PC-3 (cell line): ENCODE results near the gene ABLIM3. TPM values are rescaled to one million over a fixed set of nuclear protein-coding genes. Genes with fewer than 3 reads are reported as not detected.

Source experiments
- ATAC-seq: fragments of 200-7000 bp; cut with Tn5 transposase; 2 replicates; pipeline ENCODE4 v1.9.1; 2020; ENCODE audit warnings: mild to moderate bottlenecking, moderate library complexity
- BruUV-seq: library from RNA; stranded (reverse); fragments of 400-500 nt; replicated peaks from 2 replicates; lab custom pipeline; 2021; lab: Mats Ljungman, UMichigan
- CTCF ChIA-PET: fragments of 300-600 bp; sonication (Branson Sonifier 250); formaldehyde crosslinking; loops from one replicate; lab custom pipeline; 2022; ENCODE audit warnings: antibody characterized with exemption; lab: Charles Lee
- POLR2A ChIA-PET: fragments of 300-600 bp; sonication (Branson Sonifier 250); formaldehyde crosslinking; loops from one replicate; lab custom pipeline; 2022; ENCODE audit warnings: antibody characterized with exemption; ENCODE audit not compliant: unreplicated experiment; lab: Charles Lee
- DNase-seq: peaks from one replicate; pipeline ENCODE4 v3.0.0-alpha.2; 2015
- H2AFZ ChIP-seq: fragments of 300-600 bp; sonication (generic); 2 replicates; pipeline ENCODE4 v1.6.0; 2016; ENCODE audit warnings: antibody characterized with exemption, low read length
- H3F3A ChIP-seq: fragments of 300-600 bp; sonication (generic); one replicate; pipeline ENCODE4 v1.6.0; 2017; ENCODE audit warnings: antibody characterized with exemption, low read length, control low read depth, mild to moderate bottlenecking; ENCODE audit not compliant: unreplicated experiment
- H3K27ac ChIP-seq: fragments of 300-600 bp; sonication (generic); 2 replicates; pipeline ENCODE4 v1.5.1; 2016; ENCODE audit warnings: mild to moderate bottlenecking, low read length
- H3K27me3 ChIP-seq: fragments of 300-600 bp; sonication (generic); 2 replicates; pipeline ENCODE4 v1.6.1; 2016; ENCODE audit warnings: low read length, mixed read lengths
- H3K36me3 ChIP-seq: fragments of 300-600 bp; sonication (generic); 2 replicates; pipeline ENCODE4 v1.6.1; 2016; ENCODE audit warnings: low read depth, mixed run types, low read length, mixed read lengths
- H3K4me1 ChIP-seq: fragments of 300-600 bp; sonication (generic); 2 replicates; pipeline ENCODE4 v1.5.1; 2016; ENCODE audit warnings: low read length; ENCODE audit not compliant: insufficient read depth
- H3K4me2 ChIP-seq: fragments of 300-600 bp; sonication (generic); 2 replicates; pipeline ENCODE4 v1.6.0; 2016; ENCODE audit warnings: low read length
- H3K4me3 ChIP-seq: fragments of 300-600 bp; sonication (generic); 2 replicates; pipeline ENCODE4 v1.5.1; 2016; ENCODE audit warnings: mild to moderate bottlenecking, low read length, mixed read lengths
- H3K79me2 ChIP-seq: fragments of 300-600 bp; sonication (generic); 2 replicates; pipeline ENCODE4 v1.6.1; 2017; ENCODE audit warnings: low read length, mixed read lengths
- H3K9ac ChIP-seq: fragments of 300-600 bp; sonication (generic); 2 replicates; pipeline ENCODE4 v1.6.0; 2016; ENCODE audit warnings: mild to moderate bottlenecking, low read length
- H3K9me2 ChIP-seq: fragments of 300-600 bp; sonication (generic); replicated peaks from 2 replicates; pipeline ENCODE4 v1.6.1; 2016; ENCODE audit warnings: mixed run types, low read length, mixed read lengths
- H3K9me3 ChIP-seq: fragments of 300-600 bp; sonication (generic); 2 replicates; pipeline ENCODE4 v1.6.1; 2016; ENCODE audit warnings: low read length, mixed read lengths
- H4K20me1 ChIP-seq: fragments of 300-600 bp; sonication (generic); 2 replicates; pipeline ENCODE4 v1.6.1; 2016; ENCODE audit warnings: low read length, mixed read lengths
- CTCF ChIP-seq: fragments of 300-600 bp; sonication (generic); conservative IDR thresholded peaks from 2 replicates; pipeline ENCODE4 v1.5.1; 2017; ENCODE audit warnings: antibody characterized with exemption, low read depth, mild to moderate bottlenecking, low read length
- EZH2 ChIP-seq: fragments of 300-600 bp; sonication (generic); IDR thresholded peaks from one replicate; pipeline ENCODE4 v1.6.1; 2017; ENCODE audit warnings: antibody characterized with exemption, mild to moderate bottlenecking, low read length; ENCODE audit not compliant: unreplicated experiment
- EZH2phosphoT487 ChIP-seq: fragments of 300-600 bp; sonication (generic); IDR thresholded peaks from 2 replicates; pipeline ENCODE4 v1.6.1; 2018; ENCODE audit warnings: mild to moderate bottlenecking, antibody characterized with exemption, low read length, borderline replicate concordance
- intact Hi-C: fragments of 100-400 bp; cut with micrococcal nuclease; formaldehyde crosslinking; loops from 2 replicates; pipeline ENCODE4 v1.9.0; 2023
- total RNA-seq: library from RNA; depleted of rRNA; stranded (reverse); fragments of >200 nt; gene quantifications from 2 replicates; pipeline ENCODE4 v1.2.3, GENCODE V29; 2014

Gene ABLIM3
- total RNA-seq, 1 experiment from 2014 or later = 43.6 TPM

- no peak for ATAC-seq
- H4K20me1 ChIP-seq = no peaks in the 10 kb centered on the region
- H3K9me2 ChIP-seq = no peaks in the 10 kb centered on the region
- no peaks in the 10 kb centered on the region for H3F3A ChIP-seq
- no peak overlapping the region for H2AFZ ChIP-seq
- no peaks in the 10 kb centered on the region for H3K4me1 ChIP-seq
- no peaks in the 10 kb centered on the region for H3K36me3 ChIP-seq
- ChIA-PET CTCF (interaction anchor here (0.9 kb wide), 1 partner anchor 136 kb away, joined by 3 read pairs; no protein-coding TSS in a partner anchor), POLR2A (interaction anchor here (0.6 kb wide), 1 partner anchor 706 kb away, joined by 3 read pairs; no protein-coding TSS in a partner anchor)
- no peak overlapping the region for H3K27ac ChIP-seq
- DNase-seq = no peak
- no peak overlapping the region for H3K9ac ChIP-seq
- no peak overlapping the region for H3K4me2 ChIP-seq
- no peaks in the 10 kb centered on the region for H3K27me3 ChIP-seq
- TF ChIP-seq EZH2 (no peak), CTCF (no peak), EZH2phosphoT487 (no peak)
- intact Hi-C loops = loop anchor here (10.0 kb wide), 1 partner anchor 64 kb away; no protein-coding TSS in a partner anchor
- no peaks in the 10 kb centered on the region for H3K9me3 ChIP-seq
- no peak overlapping the region for H3K4me3 ChIP-seq
- no peaks in the 10 kb centered on the region for H3K79me2 ChIP-seq
- no TSS peak for BruUV-seq
Observed at GRCh38 chr5:149261246-149261645, 120.0 kb downstream of the ABLIM3 start.

GRCh38 chr5:149262315-149262714 is 121.0 kb downstream of the ABLIM3 start:
- Histone ChIP-seq H3K36me3 (no peaks in the 10 kb centered on the region), H3F3A (no peaks in the 10 kb centered on the region), H3K4me1 (peaks cover 6% of the 10 kb centered on the region), H3K9me2 (no peaks in the 10 kb centered on the region), H3K4me3 (no peak overlapping the region), H3K9ac (no peak overlapping the region), H3K79me2 (no peaks in the 10 kb centered on the region), H3K9me3 (no peaks in the 10 kb centered on the region), H3K4me2 (no peak overlapping the region), H4K20me1 (no peaks in the 10 kb centered on the region), H3K27me3 (no peaks in the 10 kb centered on the region), H3K27ac (no peak overlapping the region), H2AFZ (no peak overlapping the region)
- ChIA-PET POLR2A (no interaction called here), CTCF (no interaction called here)
- no TSS peak for BruUV-seq
- DNase-seq = no peak
- TF ChIP-seq EZH2 = no peak
- intact Hi-C loops = loop anchor here (10.0 kb wide), 1 partner anchor 62 kb away; no protein-coding TSS in a partner anchor
- ATAC-seq = no peak

- POLR2A ChIA-PET = no interaction called here
Observed at GRCh38 chr5:149264439-149265067, 123.3 kb downstream of the ABLIM3 start.

More at GRCh38 chr5:149264439-149265067, 123.3 kb downstream of the ABLIM3 start:
- TF ChIP-seq EZH2phosphoT487 (no peak), CTCF (peak; percentile 98)
- H3K9ac ChIP-seq = no peak overlapping the region
- no peaks in the 10 kb centered on the region for H3K9me2 ChIP-seq
- H2AFZ ChIP-seq = peak overlapping the region; percentile 24; the same call in 1 of the 2 replicates
- no peak overlapping the region for H3K27ac ChIP-seq
- no peaks in the 10 kb centered on the region for H4K20me1 ChIP-seq
- H3K79me2 ChIP-seq = no peaks in the 10 kb centered on the region
- H3K9me3 ChIP-seq = no peaks in the 10 kb centered on the region
- CTCF ChIA-PET = interaction anchor here (0.5 to 2.4 kb wide), 11 partner anchors 36 to 300 kb away, joined by 3 to 29 read pairs (median 4); no protein-coding TSS in a partner anchor
- intact Hi-C loops = loop anchor here (1.0 to 10.0 kb wide), 6 partner anchors 60 to 437 kb away; partner anchors contain the start of gene ADRB2
- H3K4me2 ChIP-seq = peak overlapping the region; percentile 32
- H3K36me3 ChIP-seq = no peaks in the 10 kb centered on the region
- H3F3A ChIP-seq = no peaks in the 10 kb centered on the region
- peaks cover 19% of the 10 kb centered on the region for H3K4me1 ChIP-seq
- no peak overlapping the region for H3K4me3 ChIP-seq
- H3K27me3 ChIP-seq = no peaks in the 10 kb centered on the region
- no TSS peak for BruUV-seq
- ATAC-seq (peak; percentile 49), DNase-seq (peak; percentile 92)
